Gastrocnemius medialis (tissue), 4 donors: ENCODE data around the gene SPDYE9. TPM values are rescaled to one million over a fixed set of nuclear protein-coding genes. Genes with fewer than 3 reads are reported as not detected.
"Not testable (repeated sequence)": the region's sequence is repeated elsewhere in the genome, so short reads cannot be mapped to it uniquely, and the experiment has no call there.

Source experiments
- ATAC-seq, 2 donors: fragments of 150-250 bp; one replicate each; pipeline ENCODE4 v1.9.1; 2016
- DNase-seq, 2 donors: peaks; one replicate each; pipeline ENCODE4 v3.0.0-alpha.2; 2019
- H3K27ac ChIP-seq, 4 donors: fragments of 200-600 bp; sonication (generic); 1 replicate in 1 of 4; 2 replicates in 3 of 4; pipeline ENCODE4 v1.5.1; 2016 to 2018; ENCODE audit warnings: mild to moderate bottlenecking in 2 of 4, moderate library complexity in 1 of 4
- H3K27me3 ChIP-seq, 3 donors: fragments of 200-600 bp; sonication (generic) in 2 of 3; 1 replicate in 1 of 3; 2 replicates in 2 of 3; pipeline versions ENCODE4 v1.5.1 to v1.6.0; 2016 to 2019; ENCODE audit warnings: mild to moderate bottlenecking in 1 of 3, moderate library complexity in 1 of 3
- H3K36me3 ChIP-seq, 2 donors: fragments of 200-600 bp; sonication (generic) in 1 of 2; one replicate each; pipeline ENCODE4 v1.5.1; 2017 to 2018
- H3K4me1 ChIP-seq, 2 donors: fragments of 200-600 bp; sonication (generic) in 1 of 2; one replicate each; pipeline ENCODE4 v1.5.1; 2016 to 2017; ENCODE audit warnings: mild to moderate bottlenecking in 2 of 2
- H3K4me3 ChIP-seq, 4 donors: fragments of 200-600 bp; sonication (generic) in 3 of 4; 1 replicate in 1 of 4; 2 replicates in 3 of 4; pipeline ENCODE4 v1.5.1; 2016 to 2019; ENCODE audit warnings: mild to moderate bottlenecking in 2 of 4
- H3K9me3 ChIP-seq, 3 donors: fragments of 200-600 bp; sonication (generic) in 2 of 3; 1 replicate in 1 of 3; 2 replicates in 2 of 3; pipeline ENCODE4 v1.5.1; 2016 to 2019
- in situ Hi-C, 4 donors: fragments of 200-750 bp; cut with MboI; loops; one replicate each; pipeline versions ENCODE4 v1.15.0 to v1.8.0; 2017; ENCODE audit warnings: low sequenced_read_pairs in 4 of 4
- intact Hi-C: fragments of 100-400 bp; cut with DNase I; formaldehyde crosslinking; loops from one replicate; pipeline ENCODE4 v1.15.1; 2023; ENCODE audit warnings: low total_unique reads
- total RNA-seq, 4 donors: library from RNA; depleted of rRNA; stranded (reverse); fragments of >200 nt; gene quantifications; one replicate each; pipeline versions ENCODE4 v1.1.0 to v1.2.3, GENCODE V29; 2016

The SPDYE9 gene, protein sequence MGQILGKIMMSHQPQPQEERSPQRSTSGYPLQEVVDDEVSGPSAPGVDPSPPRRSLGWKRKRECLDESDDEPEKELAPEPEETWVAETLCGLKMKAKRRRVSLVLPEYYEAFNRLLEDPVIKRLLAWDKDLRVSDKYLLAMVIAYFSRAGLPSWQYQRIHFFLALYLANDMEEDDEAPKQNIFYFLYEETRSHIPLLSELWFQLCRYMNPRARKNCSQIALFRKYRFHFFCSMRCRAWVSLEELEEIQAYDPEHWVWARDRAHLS
- total RNA-seq = not detected

DNA sequence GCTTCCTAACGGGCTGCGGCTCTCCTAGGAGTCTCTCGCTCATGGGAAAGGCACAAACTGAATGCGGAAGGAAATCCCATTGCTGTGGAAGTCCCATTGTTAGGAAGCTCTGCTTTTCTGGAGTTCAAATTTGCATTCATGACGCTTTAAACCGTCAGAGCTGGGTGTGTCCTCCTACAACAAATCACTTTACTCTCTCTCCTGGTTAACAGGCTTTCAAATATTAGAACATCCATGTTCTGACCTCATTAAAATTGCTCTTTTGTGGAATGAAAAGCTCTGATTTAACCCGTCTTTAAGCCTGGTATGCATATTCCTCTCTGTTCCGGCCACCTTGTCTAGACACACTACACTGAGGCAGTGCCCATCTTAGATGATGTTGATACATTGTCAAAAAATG, at the start of gene SPDYE9:
Gene SPDYE9, minus strand, starts transcription at position 101 of the 400 bp plus-strand sequence. CDS start 1,800 bp downstream, outside the sequence.
- H3K9me3 ChIP-seq, H3K4me1 ChIP-seq, DNase-seq, H3K27ac ChIP-seq, H3K4me3 ChIP-seq, H3K27me3 ChIP-seq, ATAC-seq, in situ Hi-C loops, H3K36me3 ChIP-seq, intact Hi-C loops: not testable (repeated sequence)

GRCh38 chr7:73134866-73135265, 49.0 kb upstream of the SPDYE9 start:
- H3K36me3 ChIP-seq, intact Hi-C loops, H3K9me3 ChIP-seq, H3K27me3 ChIP-seq, in situ Hi-C loops, H3K4me1 ChIP-seq, ATAC-seq, H3K4me3 ChIP-seq, H3K27ac ChIP-seq, DNase-seq: not testable (repeated sequence)

GRCh38 chr7:73132651-73133217, 46.9 kb upstream of the SPDYE9 start:
- H3K4me3 ChIP-seq, DNase-seq, intact Hi-C loops, H3K9me3 ChIP-seq, H3K36me3 ChIP-seq, H3K27me3 ChIP-seq, H3K27ac ChIP-seq, in situ Hi-C loops, H3K4me1 ChIP-seq, ATAC-seq: not testable (repeated sequence)

GRCh38 chr7:73130612-73131011, 44.8 kb upstream of the SPDYE9 start:
- H3K36me3 ChIP-seq, in situ Hi-C loops, DNase-seq, H3K4me1 ChIP-seq, H3K4me3 ChIP-seq, H3K27ac ChIP-seq, intact Hi-C loops, ATAC-seq, H3K27me3 ChIP-seq, H3K9me3 ChIP-seq: not testable (repeated sequence)

- intact Hi-C loops, H3K9me3 ChIP-seq, in situ Hi-C loops, H3K27me3 ChIP-seq, H3K4me1 ChIP-seq, H3K27ac ChIP-seq, DNase-seq, H3K4me3 ChIP-seq, H3K36me3 ChIP-seq: not testable (repeated sequence)
- peak; percentile 50 to 78 for ATAC-seq
Observed at GRCh38 chr7:73124126-73124525, 38.3 kb upstream of the SPDYE9 start.

- DNase-seq, H3K27me3 ChIP-seq, H3K4me3 ChIP-seq, H3K4me1 ChIP-seq, H3K27ac ChIP-seq, H3K36me3 ChIP-seq, intact Hi-C loops, H3K9me3 ChIP-seq, in situ Hi-C loops: not testable (repeated sequence)
- ATAC-seq = peak; percentile 49 to 71
Observed at GRCh38 chr7:73122778-73123447, 37.1 kb upstream of the SPDYE9 start.

DNA sequence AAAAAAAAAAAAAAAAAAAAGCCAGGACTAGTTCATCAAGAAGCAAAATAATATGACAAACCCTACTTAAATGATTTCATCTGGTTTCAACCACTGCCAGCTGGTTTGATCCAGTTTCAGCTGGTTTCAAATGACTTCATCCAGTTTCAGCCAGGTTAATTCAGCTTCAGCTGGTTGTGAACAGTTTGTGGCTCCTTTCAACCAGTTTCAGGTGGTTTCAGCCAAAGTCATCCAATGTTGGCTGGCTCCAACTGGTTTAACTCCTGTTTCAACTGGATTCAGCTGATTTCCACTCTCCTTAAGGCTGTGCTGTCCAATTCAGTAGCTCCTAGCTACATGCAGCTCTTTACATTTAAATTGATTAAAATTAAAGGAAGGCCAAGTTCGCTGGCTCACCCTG, 32.3 kb upstream of the SPDYE9 start:
- not testable (repeated sequence) for ATAC-seq

GRCh38 chr7:73057811-73058210, 28.0 kb downstream of the SPDYE9 start, which contains the start of gene SPDYE11:
TSS of gene SPDYE11 (minus strand) at chr7:73057911. CDS start at chr7:73056111, 1,800 bp downstream.
- H3K27me3 ChIP-seq, H3K27ac ChIP-seq, H3K9me3 ChIP-seq, DNase-seq, ATAC-seq, H3K4me3 ChIP-seq, intact Hi-C loops, H3K36me3 ChIP-seq, in situ Hi-C loops, H3K4me1 ChIP-seq: not testable (repeated sequence)

More for the DNA sequence above, 32.3 kb upstream of the SPDYE9 start:
- H3K4me1 ChIP-seq, H3K27me3 ChIP-seq, H3K9me3 ChIP-seq, intact Hi-C loops, H3K4me3 ChIP-seq, H3K36me3 ChIP-seq, in situ Hi-C loops, H3K27ac ChIP-seq, DNase-seq: not testable (repeated sequence)

DNA sequence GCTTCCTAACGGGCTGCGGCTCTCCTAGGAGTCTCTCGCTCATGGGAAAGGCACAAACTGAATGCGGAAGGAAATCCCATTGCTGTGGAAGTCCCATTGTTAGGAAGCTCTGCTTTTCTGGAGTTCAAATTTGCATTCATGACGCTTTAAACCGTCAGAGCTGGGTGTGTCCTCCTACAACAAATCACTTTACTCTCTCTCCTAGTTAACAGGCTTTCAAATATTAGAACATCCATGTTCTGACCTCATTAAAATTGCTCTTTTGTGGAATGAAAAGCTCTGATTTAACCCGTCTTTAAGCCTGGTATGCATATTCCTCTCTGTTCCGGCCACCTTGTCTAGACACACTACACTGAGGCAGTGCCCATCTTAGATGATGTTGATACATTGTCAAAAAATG, 56.2 kb downstream of the SPDYE9 start, which contains the start of gene SPDYE8:
Gene SPDYE8, minus strand, starts transcription at position 101 of the 400 bp plus-strand sequence. CDS start 1,800 bp downstream, outside the sequence.
- H3K36me3 ChIP-seq, H3K27ac ChIP-seq, H3K4me1 ChIP-seq, H3K9me3 ChIP-seq, ATAC-seq, DNase-seq, H3K27me3 ChIP-seq, H3K4me3 ChIP-seq, intact Hi-C loops, in situ Hi-C loops: not testable (repeated sequence)
